HG03064 (cell line): ENCODE results near the gene IL34.

ENCODE experiments used
- ATAC-seq: cut with Tn5 transposase; IDR thresholded peaks from one replicate; pipeline ENCODE4 v1.9.1; 2021; ENCODE audit warnings: low read depth; ENCODE audit not compliant: unreplicated experiment

Gene IL34

DNA sequence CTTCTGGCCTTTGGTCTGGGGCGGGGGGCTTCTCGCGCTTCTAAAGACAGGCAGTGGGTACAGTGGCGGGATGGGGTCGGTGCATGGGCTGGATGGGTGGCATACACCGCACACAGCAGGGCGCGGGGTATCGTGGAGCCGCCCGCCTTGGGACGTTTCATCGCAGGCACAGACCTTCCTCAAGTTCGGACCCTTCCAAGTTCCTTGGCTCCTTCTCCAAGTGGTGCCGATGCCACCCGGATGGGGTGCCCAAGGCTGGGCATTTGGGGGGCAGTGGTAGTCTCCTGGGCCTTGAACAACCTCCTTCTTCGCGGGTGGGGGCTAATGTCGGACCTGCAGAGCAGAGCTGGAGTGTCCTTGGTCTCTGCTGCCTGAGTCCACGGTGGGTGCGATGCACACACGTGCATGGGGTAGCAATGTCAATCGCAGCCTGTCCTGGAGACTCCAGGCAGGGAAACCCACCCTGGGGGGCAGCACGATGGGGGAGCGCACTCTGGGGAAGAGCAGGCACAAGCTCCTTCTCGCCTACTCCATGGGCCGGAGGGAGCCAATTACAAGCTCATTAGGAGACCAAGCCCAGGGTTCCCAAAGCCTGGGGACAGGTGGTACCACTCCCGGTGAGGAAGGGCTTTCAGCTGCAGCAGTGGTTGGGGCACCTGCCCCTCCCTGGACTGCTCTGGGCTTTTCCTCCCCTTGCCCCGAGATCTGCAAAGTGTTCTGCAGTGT, 40.2 kb downstream of the IL34 start:
- ATAC-seq, result no peak

DNA sequence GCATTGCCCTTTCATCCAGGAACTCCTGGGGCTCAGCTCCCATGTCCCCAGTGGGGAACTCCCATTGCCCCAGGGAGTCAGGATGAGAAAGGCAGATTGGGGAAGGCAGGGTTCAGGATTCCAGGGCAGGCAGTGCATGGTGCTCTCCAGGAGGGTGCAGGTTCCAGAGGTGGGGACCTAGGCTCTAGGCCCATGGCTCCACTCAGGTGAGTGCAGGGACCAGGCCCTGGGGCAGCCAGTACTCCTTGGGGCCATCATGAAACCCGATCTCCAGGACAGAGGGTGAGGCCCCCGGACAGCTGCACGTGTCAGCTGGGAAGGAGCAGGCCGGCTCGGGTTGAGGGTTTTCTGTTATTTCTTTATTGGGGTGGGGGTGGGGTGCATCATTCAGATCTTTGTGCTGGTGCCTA, 40.7 kb downstream of the IL34 start:
- no peak for ATAC-seq

DNA sequence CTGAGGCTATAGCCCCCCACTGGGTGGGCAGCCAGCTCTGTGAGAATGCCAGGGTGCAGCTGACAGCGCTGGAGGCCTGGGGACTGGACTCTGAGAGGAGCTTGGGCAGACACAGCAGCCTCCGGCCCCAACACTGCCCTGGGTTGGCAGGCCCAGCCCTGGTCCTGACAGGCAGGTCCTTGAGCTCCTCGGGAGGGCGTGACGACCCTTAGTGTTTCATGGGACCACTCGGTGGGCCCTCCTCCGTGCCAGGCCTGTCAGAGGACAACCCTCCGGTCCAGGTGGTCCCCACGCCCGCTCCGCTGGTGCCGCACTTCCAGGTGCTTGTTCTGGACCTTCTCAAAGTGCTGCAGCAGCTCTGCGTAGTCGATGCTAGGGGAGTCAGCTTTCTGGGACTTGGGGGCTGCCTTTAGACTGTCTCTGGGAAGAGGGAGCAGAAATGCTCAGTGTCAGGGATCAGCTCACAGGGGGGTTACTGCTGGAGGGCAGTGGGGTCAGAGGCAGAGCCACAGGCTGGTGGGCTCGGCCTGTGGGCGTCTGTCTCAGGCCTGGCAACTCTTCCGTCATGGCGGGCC, 41.4 kb downstream of the IL34 start:
- no peak for ATAC-seq

DNA sequence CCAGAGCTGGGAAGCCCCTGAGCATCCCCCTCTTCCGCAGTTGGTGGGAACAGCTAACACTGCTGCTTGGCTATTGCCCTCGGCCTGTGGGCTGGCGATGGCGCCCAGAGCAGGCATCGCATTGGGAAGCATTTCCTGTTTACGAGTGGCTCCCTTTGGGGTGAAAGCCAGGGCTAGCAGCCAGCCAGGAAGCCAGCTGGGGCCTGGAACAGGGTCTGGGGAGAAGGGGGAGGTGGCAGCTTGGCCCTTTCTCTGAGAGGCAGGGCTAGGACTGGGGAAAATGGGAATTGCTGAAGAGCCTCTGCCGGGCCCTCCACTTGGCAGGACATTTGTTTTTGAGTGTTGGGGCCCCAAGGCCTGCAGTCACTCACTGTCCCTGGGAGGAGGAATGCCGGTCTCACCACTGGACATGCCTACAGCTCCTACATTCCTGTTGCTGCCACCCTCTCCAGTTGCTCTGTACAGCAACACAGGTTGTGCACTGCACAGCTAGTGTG, 41.9 kb downstream of the IL34 start:
- ATAC-seq, result no peak

DNA sequence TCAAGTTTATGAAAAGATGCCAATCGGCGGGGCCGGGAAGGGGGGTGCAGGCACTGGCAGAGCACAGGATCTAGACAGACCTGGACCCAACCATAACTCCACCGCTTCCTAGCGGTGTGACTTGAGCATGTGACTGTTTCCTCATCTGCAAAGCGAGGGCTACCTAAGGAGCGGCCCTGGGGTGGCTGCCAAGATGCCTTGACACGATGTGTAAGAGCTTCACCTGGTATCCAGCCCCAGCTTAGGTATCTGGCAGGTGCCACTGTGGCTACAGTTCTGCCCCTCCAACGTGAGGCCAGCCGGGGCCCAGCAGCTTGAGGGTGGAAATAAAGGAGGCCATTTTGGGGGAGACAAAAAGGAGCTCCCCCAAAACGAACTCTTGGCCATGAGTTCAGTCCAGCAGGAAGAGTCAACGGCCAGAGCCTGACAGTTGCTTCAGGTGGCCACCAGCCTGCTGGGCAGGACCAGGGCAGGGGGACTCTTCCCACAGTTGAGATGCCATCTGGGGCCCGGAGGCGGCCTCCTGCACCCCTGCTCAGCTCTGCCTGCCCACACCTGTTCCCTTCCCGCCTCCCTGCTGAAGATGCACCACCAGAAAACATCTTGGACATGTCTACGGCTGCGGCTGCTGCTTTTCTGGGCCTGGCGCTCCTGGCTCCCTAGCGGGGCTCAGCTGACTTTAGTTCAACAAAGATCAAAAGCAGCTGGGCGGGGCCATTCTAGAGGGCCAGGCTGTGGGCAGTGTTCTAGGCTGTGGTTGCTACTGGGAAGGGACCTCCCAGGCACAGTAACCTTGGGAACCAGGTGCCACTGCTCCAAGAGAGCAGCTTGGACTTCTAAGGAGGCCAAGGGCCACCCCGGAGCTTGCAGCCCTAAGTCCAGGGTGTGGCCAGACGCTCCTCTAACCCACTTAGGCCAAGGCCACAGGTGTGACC, 42.9 kb downstream of the IL34 start:
- ATAC-seq, result no peak

DNA sequence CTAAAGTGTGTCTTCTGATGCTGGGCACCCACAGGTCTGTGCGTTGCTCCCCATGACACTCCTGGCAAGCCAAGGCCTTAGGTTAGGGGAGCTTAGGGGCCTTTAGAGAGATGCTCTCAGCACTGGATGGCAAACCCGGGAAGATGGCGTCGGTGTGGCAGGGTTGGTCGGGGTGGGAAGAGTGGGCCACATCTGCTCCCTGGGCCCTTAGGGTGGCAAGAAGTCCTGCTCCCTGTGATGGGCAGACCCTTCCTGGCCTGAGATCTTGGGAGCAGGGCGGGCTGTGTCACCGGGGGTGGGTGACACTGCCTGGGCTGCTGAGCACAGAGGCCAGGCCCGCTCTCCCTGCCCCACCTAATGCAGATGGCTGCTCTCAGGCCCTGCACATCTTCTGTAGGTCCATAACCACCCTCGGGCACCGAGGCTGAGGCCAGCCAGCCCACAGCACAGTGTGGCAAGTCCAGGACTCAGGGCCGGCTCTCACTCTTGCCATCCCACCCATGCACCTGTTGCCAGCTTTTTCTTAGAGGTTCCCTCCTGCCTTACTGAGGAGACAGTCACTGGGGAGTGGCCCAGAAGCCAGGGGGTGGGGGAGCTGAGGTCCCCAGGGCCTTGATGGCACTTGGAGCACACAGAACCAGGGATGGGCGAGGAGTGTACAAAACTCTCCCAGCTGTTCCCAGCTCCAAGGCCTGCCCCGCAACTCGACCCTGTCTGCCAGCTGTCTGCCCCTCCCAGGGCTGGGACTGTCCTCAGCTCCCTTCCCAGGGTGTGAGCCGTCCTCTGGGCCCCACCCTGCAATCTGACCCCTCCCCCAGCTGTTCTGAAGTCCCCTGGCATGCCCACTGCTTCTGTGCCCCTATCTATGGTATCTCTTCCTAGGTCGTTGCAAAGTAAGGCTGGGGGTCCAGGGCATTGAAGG, 43.9 kb downstream of the IL34 start:
- ATAC-seq, result no peak

DNA sequence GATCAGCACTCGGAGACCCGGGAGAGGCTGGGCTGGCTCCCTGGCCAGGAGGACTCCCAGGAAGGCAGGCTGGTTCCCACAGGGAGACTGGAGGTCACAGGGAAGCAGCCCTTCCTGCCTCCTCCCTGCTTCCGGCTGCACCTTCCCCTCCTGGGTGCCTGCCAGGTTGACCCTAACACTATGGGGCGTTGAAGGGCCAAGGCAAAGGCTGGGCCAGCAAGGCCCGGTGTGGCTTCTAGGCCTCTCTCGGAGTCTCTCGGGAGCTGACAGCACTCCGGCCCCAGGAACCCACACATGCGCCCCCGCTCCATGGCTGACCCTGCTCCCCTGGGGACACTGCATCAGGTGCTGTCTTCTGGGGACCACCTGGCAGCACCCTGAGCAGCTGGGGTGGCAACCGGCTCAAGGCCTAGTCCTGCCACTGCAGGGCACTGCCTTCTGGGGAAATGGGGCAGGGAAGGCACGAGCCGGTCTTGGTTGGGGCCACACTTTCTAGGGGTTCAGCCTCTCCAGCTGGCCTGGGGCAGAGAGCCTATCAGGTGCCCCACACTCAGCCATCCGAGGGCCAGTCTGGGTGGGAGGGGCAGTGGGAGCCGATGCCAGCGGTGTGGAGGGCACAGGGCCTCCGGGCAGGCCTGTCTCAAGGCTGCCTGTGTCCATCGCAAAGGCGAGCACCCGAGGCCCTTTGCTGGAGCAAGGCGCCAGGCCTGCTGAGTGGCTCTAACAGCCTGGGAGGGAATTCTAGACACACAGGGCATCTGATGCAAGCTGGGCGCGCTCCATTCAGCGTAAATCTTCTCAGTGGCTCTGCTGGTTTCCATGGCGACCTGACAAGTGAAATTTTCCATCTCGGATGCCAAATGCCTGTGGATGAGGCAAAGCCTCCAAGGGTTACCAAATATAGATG, 45.1 kb downstream of the IL34 start:
- no peak for ATAC-seq

DNA sequence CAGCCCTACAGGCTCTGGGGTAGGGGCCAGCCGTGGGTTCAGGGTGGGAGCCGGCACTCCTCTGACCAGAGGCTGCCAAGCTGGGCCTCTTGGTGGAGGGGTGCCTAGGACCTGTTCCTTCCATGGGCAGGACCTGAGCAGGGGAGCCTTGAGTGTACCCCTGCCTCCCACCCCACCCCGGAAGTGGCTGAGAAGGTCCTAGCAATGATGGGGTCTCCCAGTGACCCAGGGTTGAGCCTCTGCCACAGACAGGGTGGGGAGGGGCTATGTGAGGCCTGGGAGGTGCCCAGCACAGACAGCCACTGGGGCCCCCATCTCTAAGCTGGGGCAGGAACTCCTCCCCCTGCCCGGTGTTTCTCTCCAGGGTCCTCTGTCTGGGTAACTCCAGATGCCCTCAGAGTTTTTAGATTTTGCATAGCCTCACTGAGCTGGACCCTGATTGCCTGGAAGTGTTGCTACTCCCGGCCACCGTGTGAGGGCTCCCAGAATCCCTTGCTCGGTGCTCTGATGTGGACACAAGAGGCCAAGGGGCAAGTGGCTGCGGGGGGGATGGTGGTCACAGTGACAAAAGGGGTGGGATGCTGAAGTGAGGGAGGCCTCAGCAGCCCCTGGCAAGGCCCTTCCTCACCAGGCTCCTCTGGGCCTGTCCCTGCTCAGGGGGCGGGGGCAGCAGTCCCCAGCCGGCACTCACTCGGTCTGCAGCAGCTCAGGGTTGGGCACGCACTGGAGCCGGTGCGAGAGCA, 45.9 kb downstream of the IL34 start:
- ATAC-seq, result no peak

DNA sequence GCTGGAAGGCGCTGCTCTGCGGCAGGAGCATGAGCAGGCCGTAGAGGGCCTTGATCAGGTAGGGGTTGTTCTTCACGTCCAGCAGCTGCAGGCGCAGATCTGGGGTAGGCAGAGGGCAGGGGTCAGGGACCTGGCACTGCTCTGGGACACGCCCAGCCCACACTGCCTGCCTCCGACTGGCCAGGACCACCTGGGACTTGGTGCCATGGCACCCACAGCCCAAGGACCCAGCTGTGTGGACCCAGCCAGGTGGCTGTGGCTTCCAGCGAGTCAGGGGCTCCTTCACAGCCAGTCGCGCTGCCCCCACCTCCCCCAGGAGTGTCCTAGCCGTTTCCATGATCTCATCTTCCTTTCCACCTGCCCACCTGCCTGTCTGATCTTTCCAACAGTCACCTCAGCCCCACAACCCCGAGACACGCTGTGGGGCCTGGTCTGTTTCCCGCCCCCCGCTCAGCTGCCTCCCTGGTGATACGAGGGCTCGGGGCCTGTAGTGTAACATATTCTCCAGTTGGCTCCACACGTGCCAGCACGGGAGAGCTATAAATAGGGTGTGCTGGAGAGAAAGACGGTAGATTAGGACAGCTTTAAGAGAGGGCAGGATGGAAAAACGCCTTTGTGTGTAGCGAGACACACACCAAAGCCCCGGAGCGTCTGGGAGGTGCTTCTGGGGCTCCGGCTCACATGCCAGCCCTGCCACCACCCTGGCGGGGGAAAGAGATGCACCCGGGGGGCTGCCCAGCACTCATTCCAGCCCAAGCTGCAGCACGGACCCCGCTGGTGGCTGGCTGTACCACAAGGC, 46.7 kb downstream of the IL34 start:
- ATAC-seq, result no peak

DNA sequence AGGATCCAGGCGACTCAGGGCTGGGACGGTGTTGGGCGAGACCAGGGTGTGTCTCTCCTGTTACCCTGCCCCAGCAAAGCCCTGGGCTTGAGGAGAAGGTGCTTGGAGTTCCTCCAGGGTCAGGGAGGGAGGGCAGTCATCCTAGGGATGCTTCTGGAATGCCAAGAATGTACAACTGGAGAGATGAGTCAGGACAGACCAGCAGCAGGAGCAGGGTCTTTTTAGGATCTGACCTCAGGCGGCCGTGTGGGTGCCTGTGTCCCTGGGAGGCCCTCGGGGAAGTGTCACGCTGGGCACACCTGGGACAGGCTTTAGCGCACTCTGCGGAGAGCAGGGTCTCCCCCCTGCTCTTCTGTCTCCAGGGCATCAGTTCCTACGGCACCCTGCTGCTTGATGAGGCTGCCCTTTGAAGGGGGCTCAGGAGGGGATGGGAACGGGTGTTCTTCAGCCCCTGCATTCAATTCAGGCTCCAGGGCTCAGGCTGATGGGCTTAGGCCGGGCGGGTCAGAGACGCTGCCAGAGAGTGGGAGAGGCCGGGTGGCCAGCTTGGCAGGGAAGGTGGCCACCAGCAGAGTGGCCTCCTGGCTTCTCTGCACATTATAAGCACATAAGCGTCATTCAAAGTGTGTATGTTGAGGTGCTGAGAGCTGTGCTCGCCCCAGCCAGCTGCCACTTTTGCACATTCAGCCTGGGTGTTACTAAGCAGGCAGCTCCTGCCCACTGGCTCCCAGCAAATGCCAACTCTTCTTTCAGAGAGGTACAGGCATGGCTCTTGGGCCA, 47.9 kb downstream of the IL34 start:
- no peak for ATAC-seq

DNA sequence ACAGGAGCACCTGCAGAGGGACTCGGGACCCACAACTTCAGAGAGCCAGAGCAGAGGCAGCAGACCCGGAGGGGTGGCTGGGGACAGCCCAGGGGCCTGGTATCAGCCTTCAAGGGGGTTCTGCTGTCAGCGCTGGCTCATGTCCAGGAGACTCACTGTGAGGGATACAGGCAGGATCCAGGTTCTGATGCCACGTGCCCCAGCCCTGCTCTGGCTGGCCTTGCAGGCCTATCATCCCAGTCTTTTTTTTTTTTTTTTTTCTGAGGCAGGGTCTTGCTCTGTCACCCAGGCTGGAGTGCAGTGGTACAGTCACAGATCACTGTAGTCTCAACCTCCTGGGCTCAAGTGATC, 48.5 kb downstream of the IL34 start:
- no peak for ATAC-seq

DNA sequence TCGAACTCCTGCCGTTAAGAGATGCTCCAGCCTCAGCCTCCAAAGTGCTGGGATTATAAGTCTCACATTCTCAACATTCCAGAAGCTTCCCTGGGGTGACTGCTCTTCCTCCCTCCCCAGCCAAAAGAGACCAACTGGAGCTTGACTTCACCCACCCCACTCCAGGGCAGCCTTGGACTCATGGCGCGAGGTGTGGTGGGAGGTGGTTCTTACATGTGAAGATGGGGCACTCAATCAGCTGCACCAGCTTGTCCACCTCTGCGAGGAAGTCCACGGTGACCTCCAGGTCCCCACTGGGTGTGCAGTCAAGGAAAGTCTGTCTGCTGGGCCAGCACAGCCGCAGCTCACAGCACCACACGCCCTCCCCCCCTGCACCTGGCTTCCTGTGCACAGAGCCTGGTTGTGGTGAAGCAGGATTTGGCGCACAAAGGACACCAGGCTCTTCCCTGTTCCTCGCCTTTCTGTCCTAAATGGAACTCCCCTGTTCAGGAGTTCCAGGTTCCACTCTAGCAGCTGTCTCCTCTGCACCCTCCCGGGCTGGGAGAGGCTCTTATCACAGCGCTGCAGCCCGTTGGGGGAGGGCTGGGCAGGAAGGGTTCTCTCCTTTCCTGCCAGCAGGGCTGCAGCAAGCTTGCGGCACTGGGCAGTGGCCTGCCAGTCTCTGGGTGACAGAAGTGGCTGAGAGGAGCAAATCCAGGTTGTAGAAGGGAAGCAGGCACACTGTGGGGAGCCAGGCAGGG, 49.1 kb downstream of the IL34 start:
- no peak for ATAC-seq

DNA sequence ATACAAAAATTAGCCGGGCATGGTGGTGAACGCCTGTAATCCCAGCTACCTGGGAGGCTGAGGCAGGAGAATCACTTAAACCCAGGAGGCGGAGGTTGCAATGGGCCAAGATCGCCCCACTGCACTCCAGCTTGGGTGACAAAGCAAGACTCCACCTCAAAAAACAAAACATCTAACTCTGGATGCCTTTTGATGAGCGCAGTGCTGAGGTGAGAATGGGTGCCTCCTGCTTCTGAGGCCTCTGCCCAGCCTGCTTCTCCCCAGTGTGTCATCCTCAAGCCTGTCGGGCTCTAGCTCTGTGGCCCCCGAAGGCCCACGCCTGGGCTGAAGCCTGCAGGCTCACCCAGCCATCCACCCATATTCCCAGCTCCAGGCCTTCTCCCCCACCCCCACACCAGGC, 50.0 kb downstream of the IL34 start:
- ATAC-seq, result no peak

DNA sequence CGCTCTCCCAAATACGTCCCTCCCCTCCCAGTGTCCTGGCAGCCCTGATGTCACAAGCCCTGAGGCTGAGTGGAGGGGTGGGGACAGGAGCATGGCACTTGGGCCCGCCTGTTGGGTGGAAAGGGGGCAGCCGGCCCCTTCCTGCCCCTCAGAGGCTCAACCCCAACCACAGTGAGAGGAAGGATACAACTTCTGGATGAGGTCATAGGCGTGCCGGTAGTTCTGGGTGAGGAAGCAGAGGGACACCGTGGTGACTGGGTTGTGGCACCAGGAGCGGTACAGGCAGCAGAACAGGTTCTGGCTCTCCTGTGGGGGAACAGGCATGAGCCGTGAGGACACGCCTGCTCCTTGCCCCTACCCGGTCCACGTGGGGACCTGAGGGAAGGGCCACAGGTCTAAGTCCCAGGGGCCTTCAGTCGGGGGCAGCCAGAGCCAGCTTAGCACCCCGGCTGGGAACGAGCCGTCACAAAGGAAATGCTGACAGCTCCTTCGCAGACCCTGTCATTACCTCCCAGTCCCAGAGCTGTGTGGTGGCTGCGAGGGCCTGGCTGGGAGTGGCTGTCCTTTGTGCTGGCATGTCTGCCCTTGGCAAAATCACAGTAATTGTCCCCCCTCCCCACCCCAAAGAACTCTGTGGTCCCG, 50.7 kb downstream of the IL34 start:
- no peak for ATAC-seq

DNA sequence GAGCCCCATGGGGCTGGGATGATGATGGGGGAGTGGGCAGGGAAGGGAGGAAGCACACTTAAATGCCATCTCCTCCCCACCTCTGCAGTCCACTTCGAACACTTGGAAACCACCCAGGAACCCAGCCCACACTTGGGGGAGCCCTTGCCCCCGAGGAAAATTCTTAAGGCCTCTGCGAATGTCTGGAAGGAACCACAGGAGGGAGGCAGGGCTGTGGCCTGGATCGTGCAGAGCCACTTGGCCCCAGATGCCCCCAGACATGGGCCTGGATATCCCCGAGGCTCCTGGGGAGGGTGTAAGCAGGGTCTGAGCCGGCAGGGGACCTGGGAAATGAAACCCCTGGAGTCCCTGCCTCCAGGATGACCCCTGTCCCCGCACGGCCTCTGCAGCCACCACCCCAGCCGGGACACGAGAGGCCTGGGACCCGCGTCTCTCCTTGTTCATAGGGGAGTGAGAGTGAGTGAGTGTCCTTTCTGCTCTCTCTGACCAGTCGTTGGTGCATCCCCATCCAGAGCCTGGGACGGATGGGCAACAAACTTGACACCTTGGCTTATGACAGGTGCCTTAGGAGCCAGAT, 51.3 kb downstream of the IL34 start:
- ATAC-seq, result no peak

DNA sequence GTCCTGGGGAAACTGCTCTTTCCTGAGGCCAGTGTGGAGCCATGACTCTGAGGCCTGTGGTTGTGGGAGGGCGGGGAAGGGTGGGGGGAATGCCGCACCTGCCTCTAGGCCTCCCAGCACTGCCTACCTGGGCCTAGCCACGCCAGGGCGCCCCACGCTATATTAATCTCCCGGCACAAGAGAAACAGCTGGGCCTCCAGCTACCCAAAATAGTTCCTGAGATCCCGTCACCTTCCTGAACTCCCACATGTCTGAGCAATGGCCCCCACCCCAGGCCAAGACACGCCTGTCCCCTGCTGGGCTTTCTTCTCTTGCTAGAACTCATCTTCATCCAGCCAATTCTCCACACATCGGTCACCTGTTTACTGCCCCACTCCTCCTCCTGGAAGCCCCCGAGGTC, 52.5 kb downstream of the IL34 start:
- ATAC-seq, result no peak
